ENCODE results near the gene KLHDC4.
A peak's percentile ranks its signal among the peaks of the same experiment; 100 is the strongest.
"Not testable (repeated sequence)": the region's sequence is repeated elsewhere in the genome, so short reads cannot be mapped to it uniquely, and the experiment has no call there.

The KLHDC4 gene

DNA sequence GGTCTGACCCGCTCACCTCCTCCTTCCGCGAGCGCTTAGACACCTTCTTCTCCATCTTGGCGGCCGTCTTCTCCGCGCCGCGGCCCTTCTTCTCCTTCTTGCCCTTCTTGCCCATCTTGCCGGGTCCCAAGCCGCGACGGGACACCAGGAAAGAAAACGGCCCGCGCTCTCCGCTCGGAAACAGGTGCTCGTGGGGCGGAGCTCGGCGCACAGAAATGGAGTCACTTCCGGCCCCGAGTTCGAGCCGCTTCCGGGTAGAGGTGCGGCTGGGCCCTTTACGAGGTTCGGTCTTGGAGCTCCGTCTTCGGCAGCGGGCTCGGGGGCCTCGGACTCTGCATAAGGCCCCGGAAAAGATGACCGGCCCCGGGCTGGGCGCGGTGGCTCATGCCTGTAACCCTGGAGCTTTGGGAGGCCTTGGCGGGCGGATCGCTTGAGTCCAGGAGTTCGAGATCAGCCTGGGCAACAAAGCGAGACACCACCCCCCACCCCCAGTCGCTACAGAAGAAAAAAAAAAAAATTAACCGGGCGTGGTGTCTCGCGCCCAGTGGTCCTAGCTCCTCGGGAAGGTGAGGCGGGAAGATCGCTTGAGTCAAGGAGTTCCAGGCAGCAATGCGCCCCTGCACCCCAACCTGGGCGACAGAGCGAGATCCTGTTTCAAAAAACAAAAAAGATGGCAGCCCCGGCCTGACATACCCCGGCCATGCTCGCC lies at the start of gene KLHDC4:
KLHDC4 (minus strand) TSS at position 211 of the 709 bp plus-strand sequence; CDS start at position 115, 96 bp downstream.
- peak; percentile 87 to 88 for DNase-seq

GRCh38 chr16:87815567-87815966 lies 49.8 kb upstream of the KLHDC4 start:
- no peak for DNase-seq

GRCh38 chr16:87812200-87812656 lies 46.4 kb upstream of the KLHDC4 start:
- no peak for DNase-seq

- DNase-seq, result not testable (repeated sequence)
Observed at GRCh38 chr16:87811454-87811853, 45.7 kb upstream of the KLHDC4 start.

- no peak for DNase-seq
Observed at GRCh38 chr16:87809150-87809902, 43.5 kb upstream of the KLHDC4 start.

- no peak for DNase-seq
Observed at GRCh38 chr16:87808108-87808507, 42.3 kb upstream of the KLHDC4 start.

DNA sequence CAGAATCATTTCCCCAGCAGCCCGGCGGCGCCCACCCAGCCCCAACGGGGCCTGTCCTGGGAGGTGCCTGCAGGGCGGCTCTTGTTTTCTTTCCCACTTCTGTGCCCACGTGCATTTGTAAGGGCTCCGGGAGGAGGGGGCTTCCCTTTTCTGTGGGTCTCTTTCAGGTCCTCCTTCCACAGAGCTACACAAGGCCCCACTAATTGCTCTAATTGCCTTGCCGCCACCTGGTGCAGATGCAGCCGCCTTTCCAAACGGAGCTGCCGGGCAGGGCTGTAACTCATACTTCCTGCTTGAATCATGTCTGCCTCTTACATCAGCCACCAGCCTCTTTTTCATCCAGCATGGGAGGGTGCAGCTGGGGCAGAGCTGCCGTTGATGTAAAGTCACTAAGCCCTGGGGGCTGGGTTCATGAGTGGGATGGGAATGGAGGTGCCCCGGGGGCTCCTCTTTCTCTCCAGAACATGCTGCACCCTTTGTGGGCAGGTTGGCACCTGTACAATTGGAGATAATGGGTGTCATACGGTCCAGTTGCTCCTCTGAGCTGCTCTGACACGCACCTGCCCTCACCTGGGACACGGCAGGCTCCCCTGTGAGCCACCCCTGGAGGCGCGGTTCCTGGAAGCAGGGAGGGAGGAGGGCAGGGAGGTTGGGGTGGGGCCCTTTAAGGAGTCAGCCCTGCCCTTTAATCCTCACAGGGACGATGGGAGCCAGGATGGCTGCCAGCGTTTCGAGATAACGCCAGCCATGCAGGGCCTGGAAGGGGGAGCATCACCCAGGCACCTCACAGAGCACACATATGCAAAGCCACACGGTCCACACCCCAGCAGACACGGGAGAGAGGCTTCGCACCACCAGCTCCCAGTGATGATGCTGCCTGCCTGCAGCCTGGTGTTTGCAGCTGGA lies 41.1 kb upstream of the KLHDC4 start:
- DNase-seq, result peak; percentile 59 to 67

DNA sequence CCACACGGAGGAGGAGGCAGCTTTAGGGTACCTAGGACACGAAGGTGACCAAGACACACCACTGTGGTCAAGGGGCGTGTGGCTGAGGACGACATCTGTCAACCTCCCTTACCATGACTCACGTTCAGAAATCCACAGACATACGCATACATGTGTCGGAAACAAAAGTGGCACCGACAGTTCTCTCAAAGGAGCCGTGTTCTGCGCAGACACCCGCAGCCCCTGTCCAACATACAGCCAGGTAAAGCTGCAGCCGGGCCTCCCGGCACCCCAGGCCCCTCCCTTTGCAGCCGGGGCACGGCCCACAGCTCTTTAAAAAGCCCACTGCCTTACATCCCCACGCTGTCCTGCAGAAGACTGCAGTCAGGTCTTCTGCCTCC lies 40.5 kb upstream of the KLHDC4 start:
- peak in 1 of 2 experiments; percentile 16 for DNase-seq

DNA sequence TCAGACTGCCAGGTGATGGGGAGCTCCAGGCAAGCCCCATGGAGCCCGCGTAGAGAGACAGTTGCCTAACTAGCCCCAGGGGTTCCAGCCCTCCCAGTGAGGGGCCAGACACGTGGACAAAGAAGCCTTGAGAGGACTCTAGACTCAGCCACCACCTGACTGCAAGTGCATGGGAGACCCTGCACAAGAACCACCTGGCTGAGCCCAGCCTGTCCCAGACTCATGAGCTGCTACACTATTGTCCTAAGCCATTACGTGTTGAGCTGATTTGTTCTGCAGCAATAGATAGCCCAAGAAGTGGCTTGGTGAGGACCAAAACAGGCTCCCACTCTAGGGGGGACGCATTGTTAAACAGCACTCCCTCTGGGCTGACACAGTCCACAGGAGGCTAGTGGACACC lies 37.6 kb upstream of the KLHDC4 start:
- no peak for DNase-seq

DNA sequence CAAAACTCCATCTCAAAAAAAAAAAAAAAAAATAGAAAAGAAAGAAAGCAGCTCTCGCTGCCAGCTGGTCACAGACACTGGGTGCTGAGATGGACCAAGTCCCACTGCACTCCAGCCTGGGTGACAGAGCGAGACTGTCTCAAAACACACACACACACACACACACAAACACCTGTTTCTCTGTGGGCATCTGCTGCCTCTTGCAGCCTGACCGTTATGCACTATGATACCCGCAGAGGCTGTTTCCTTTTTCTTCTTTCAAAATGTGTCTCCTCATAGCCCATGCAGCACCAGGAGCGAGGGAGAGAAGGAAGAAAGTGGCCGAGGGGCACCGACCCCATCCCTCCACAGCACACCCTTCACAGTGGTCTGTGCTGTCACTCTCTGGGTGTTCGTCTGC lies 36.9 kb upstream of the KLHDC4 start:
- DNase-seq, result no peak

GRCh38 chr16:87801679-87802259 lies 36.0 kb upstream of the KLHDC4 start:
- DNase-seq, result no peak

DNA sequence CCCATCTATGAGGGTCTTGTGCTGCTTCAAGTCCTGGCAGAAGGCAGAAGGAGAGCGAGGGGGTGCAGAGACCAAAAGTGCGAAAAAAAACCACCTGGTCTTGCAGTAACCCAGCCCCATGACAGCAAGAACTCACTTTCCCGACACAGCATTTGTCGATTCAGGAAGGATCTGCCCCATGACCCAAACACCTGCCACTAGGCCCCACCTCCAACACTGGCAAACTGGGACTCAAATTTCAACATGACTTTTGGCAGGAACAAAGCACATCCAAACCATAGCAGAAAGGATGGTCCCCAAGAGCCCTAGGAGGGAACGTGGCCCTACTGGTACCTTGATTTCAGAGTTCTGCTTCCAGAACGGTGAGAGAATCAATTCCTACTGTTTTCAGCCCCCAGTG lies 34.7 kb upstream of the KLHDC4 start:
- DNase-seq, result no peak

- DNase-seq, result no peak
Observed at GRCh38 chr16:87795336-87795735, 29.6 kb upstream of the KLHDC4 start.

DNA sequence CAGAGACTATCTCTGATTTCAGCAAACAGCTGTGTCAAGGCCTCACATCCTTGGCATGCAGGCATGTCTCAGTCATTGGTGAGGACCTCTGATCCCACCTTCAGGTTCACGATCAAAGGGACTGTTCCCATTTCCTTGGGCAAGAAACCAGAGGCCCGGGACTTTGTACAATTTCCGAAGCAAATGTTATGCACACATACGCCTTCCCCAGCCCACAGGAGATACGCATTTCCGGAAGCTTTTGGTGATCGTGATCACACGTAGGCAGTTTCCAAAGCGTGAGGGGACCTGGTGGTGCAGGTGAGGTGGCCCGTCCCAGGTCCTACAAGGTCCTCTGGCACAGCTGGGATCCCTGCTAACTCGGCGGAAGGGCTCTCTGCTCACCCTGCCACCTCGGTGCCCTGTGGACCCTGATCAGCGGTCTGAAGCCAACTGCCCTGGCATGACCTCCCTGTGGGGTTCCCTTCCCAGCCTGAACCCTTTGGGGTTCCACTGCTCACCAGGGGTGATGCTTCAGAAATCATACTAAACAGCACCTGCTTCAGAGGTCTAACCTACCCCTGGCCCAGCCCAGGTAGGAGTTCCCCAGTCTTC lies 28.8 kb upstream of the KLHDC4 start:
- no peak for DNase-seq

- no peak for DNase-seq
Observed at GRCh38 chr16:87792205-87792565, 26.4 kb upstream of the KLHDC4 start.

DNA sequence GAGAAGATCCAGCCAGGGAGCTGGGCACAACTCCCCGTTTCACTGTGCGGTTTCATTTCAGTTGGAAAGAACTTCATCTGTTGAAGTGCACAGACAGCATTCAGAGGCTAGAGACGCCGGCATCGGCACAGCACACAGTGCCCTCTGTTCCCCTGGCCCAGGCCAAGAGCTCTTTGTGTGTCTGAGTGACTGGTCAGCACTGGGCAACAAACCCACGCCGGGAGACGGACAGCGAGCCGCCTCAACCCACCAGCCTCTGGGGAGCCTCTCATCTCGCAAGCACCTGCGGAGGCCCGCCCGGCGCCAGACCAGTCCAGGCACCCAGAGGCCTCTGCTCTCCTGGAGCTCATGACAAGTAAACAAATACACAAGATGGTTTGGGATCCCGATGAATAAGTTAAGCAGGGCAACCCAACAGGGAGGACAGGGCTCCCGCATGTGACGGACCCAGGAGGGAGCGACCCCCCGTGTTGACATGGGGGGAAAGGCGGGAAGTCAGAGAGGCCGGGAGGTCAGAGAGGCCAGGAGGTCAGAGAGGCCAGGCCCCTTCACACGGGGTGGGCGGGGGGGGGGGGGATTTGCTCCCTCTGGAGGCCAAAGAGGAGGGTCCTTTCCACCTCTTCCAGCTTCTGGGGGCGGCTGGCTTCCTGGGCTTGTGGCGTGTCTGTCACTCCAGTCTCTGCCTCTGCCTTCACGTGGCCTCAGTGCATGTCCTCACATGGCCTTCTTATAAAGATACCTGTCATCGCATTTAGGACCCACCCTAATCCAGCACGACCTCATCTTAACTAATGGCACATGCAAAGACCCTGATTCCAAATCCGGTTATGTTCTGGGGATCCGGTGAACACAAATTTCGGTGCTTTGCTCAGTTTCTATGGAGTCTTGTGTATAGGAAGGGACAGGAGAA lies 25.8 kb upstream of the KLHDC4 start:
- no peak for DNase-seq

GRCh38 chr16:87790292-87791100 lies 24.7 kb upstream of the KLHDC4 start:
- DNase-seq, result no peak

GRCh38 chr16:87789437-87790291 lies 23.9 kb upstream of the KLHDC4 start:
- no peak for DNase-seq

GRCh38 chr16:87788730-87789436 lies 23.1 kb upstream of the KLHDC4 start:
- not testable (repeated sequence) for DNase-seq

Data from activated CD4-positive, alpha-beta T cell treated with anti-CD3 and anti-CD28 coated beads, Interleukin-2, amount 50 U/mL, for 4 hours (primary cell).